Erythroblast (primary cell): ENCODE results near the gene SLC26A3.

ENCODE experiments used
- GATA1 ChIP-seq: IDR thresholded peaks from 2 replicates; pipeline ENCODE4 v1.6.1; 2011; ENCODE audit warnings: low read depth, mild to moderate bottlenecking, control low read depth, low read length, moderate library complexity
- POLR2A ChIP-seq: IDR thresholded peaks from 2 replicates; pipeline ENCODE4 v1.6.1; 2011; ENCODE audit warnings: mild to moderate bottlenecking, low read length

GRCh38 chr7:107768263-107768662 is 34.8 kb downstream of the SLC26A3 start:
- TF ChIP-seq POLR2A (no peak), GATA1 (no peak)
